Right lung (tissue), 5 donors: ENCODE measurements around the gene TUBB2B. TPM values are rescaled to one million over a fixed set of nuclear protein-coding genes. Genes with fewer than 3 reads are reported as not detected.
"Not testable (repeated sequence)": the region's sequence is repeated elsewhere in the genome, so short reads cannot be mapped to it uniquely, and the experiment has no call there.

Source experiments
- DNase-seq, 2 donors: peaks; one replicate each; pipeline ENCODE4 v3.0.0-alpha.2; 2013
- polyA plus RNA-seq, 5 donors: library from polyadenylated mRNA; unstranded; fragments of 120-200 nt; gene quantifications; one replicate each; pipeline versions ENCODE4 v1.2.1 to v1.2.3, GENCODE V29; 2013; ENCODE audit warnings: inconsistent platforms in 1 of 5, low replicate concordance in 1 of 5; ENCODE audit not compliant: insufficient read length in 5 of 5, insufficient read depth in 1 of 5

The TUBB2B gene
- polyA plus RNA-seq, 5 donors: 5.9 to 10.5 (median 7.6) TPM

GRCh38 chr6:3190779-3191178, 36.7 kb downstream of the TUBB2B start:
- no peak for DNase-seq

- no peak for DNase-seq
These were observed 37.4 kb downstream of the TUBB2B start for GRCh38 chr6:3190056-3190455.

GRCh38 chr6:3189192-3189591, 38.3 kb downstream of the TUBB2B start:
- DNase-seq: not testable (repeated sequence)

GRCh38 chr6:3188262-3188661, 39.2 kb downstream of the TUBB2B start:
- DNase-seq: no peak

DNA sequence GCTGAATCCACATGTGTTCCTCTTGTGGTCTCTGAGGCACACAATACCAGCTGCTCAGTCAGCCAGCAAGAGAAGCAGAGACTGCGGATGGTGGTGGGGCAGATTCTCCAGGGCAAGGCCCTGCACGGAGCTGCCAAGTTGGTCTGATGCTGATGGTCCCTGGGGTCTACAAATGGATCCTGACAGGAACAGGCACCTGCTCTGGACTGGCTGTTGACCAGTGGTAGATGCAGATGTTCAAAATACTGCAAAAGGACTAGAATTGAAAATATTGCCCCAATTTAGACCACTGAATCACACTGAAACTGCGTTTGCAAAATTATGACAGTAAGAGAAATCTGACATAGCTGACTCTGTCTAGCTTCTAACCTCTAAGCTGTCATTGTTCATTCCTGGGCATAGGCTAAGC, 40.5 kb downstream of the TUBB2B start:
- DNase-seq: no peak

DNA sequence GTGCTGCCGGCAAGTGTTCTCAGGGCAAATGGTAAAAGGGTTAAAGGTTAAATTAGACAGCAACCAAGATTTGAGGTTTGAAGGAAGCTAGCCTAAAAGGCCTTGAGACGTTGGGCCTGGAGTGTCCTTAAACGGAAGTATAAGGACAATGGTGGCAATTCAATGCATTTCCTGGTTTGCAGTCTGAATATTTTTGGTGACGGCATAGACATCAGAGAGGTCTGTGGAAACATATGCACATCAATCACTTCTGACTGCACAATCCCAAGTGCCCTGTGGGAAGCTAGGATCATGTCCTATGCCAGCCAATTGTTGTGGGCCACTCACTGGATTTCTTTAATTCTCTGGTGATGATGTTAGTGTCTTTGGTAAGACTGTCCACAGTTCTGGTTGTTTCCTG, 44.4 kb downstream of the TUBB2B start:
- no peak for DNase-seq

DNA sequence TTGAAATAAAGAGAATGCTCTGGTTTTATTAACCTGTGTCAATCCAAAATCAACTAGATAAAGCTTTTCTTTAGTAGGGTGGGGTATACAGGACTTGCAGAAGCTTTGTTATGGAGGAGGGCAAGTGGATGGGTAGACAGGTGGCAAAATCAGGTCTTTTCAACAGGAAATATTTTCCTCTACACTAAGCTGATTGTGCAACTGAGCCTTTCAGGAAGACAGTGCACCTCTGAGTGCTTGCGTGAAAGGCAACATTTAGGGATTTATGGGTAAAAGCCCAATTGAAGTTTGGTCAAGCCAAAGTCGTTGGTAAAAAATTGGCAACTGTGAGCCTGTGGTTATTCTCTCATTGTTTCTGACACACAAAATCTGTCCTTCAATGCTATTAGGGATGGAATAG, 46.3 kb downstream of the TUBB2B start:
- no peak for DNase-seq

GRCh38 chr6:3179945-3180344, 47.5 kb downstream of the TUBB2B start:
- not testable (repeated sequence) for DNase-seq

- DNase-seq: not testable (repeated sequence)
These were observed 48.8 kb downstream of the TUBB2B start for GRCh38 chr6:3178666-3179065.

GRCh38 chr6:3176562-3177355, 50.7 kb downstream of the TUBB2B start:
- no peak for DNase-seq

GRCh38 chr6:3175715-3176402, 51.6 kb downstream of the TUBB2B start:
- no peak for DNase-seq

Other genes starting within 250 kb of the TUBB2B start
- 10 to 100 TPM; 25.8 to 36.6 (median 29.5) TPM for gene NQO2, start 227.8 kb downstream of the TUBB2B start, polyA plus RNA-seq
- 10 to 100 TPM; 17.5 to 24.9 (median 19.8) TPM for gene RIPK1, start 159.2 kb downstream of the TUBB2B start, polyA plus RNA-seq
- 10 to 100 TPM; 37.7 to 56.1 (median 43.1) TPM for gene BPHL, start 108.9 kb downstream of the TUBB2B start, polyA plus RNA-seq
- gene TUBB2A, start 70.1 kb downstream of the TUBB2B start, polyA plus RNA-seq: 10 to 100 TPM; 12.8 to 35.8 (median 20.8) TPM
- 10 to 100 TPM; 14.1 to 23.2 (median 22.0) TPM for gene PSMG4, start 31.3 kb upstream of the TUBB2B start, polyA plus RNA-seq
- 10 to 100 TPM; 16.2 to 24.7 (median 18.1) TPM for gene SLC22A23, start 229.4 kb upstream of the TUBB2B start, polyA plus RNA-seq